Measurements from ENCODE around the gene CNPY2. TPM values are rescaled to one million over a fixed set of nuclear protein-coding genes. Genes with fewer than 3 reads are reported as not detected.
"Not testable (repeated sequence)": the region's sequence is repeated elsewhere in the genome, so short reads cannot be mapped to it uniquely, and the experiment has no call there.

The CNPY2 gene
- total and polyA plus RNA-seq, 2 of the 13 experiments (the other 11 are each of a cell fraction or from before 2014, with no cell fraction given): 285 to 356 TPM

DNA sequence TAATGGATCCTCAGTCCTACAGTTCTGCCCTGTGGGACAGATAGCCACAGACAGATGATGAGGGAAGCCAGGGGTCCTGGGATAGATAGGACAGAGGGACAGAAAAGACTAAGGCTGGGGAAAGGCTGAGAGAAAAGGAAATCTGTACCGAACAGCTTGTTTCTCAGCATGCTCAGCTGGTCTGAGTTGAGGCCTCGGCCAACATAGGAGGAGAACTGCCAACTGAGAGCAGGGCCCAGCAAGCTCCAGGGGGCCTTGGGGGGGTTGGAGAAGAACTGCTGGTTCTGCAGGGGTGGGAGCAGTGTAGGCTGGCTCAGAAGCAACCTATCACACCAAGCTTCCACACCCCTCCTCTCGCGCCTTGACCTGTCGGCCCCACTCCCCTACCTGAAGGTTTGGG lies 33.0 kb upstream of the CNPY2 start:
- Histone ChIP-seq H2AFZ (ENCODE audit: low read length) (no peak overlapping the region), H3K79me2 (ENCODE audit: insufficient read depth, low read length) (no peaks in the 10 kb centered on the region), H3K4me3 (replicated peaks in 1 of 3; ENCODE audit: insufficient read depth in 1 of 3, low read depth in 2 of 3, low read length in 3 of 3) (no peak overlapping the region), H3K4me2 (ENCODE audit: low read depth, low read length) (no peak overlapping the region), H3K9ac (ENCODE audit: insufficient read depth, low read depth, low read length) (no peak overlapping the region), H3K27me3 (ENCODE audit: control insufficient read depth in 1 of 2, insufficient read depth in 2 of 2, low read length in 2 of 2) (no peaks in the 10 kb centered on the region), H3K36me3 (replicated peaks in 1 of 2; ENCODE audit: control insufficient read depth in 1 of 2, insufficient read depth in 2 of 2, low read length in 2 of 2) (peaks cover 27 to 60% of the 10 kb centered on the region in 2 experiments), H3K9me3 (ENCODE audit: low read length) (no peaks in the 10 kb centered on the region), H3K27ac (ENCODE audit: extremely low read length, insufficient read depth, low read length) (no peak overlapping the region), H3K4me1 (ENCODE audit: insufficient read depth, low read length) (no peaks in the 10 kb centered on the region), H4K20me1 (ENCODE audit: insufficient read depth, low read length) (no peaks in the 10 kb centered on the region)
- DNase-seq (ENCODE audit: low spot score) (no peak), FAIRE-seq (no peak), ATAC-seq (no peak)
- no peak for TF ChIP-seq SIN3A (IDR thresholded peaks at IDR 0.05; ENCODE audit: borderline replicate concordance, low read depth, low read length)
- TF ChIP-seq, protein P1, sequence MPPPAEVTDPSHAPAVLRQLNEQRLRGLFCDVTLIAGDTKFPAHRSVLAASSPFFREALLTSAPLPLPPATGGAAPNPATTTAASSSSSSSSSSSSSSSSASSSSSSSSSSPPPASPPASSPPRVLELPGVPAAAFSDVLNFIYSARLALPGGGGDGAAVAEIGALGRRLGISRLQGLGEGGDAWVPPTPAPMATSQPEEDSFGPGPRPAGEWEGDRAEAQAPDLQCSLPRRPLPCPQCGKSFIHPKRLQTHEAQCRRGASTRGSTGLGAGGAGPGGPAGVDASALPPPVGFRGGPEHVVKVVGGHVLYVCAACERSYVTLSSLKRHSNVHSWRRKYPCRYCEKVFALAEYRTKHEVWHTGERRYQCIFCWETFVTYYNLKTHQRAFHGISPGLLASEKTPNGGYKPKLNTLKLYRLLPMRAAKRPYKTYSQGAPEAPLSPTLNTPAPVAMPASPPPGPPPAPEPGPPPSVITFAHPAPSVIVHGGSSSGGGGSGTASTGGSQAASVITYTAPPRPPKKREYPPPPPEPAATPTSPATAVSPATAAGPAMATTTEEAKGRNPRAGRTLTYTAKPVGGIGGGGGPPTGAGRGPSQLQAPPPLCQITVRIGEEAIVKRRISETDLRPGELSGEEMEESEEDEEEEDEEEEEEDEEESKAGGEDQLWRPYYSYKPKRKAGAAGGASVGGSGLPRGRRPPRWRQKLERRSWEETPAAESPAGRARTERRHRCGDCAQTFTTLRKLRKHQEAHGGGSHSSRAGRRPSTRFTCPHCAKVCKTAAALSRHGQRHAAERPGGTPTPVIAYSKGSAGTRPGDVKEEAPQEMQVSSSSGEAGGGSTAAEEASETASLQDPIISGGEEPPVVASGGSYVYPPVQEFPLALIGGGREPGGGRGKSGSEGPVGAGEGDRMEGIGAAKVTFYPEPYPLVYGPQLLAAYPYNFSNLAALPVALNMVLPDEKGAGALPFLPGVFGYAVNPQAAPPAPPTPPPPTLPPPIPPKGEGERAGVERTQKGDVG (CRISPR knock-in tag; IDR thresholded peaks at IDR 0.05; ENCODE audit: borderline replicate concordance): no peak
- no peak for TF ChIP-seq TBP (CRISPR knock-in tag; IDR thresholded peaks at IDR 0.05)
- TF ChIP-seq, protein P2, sequence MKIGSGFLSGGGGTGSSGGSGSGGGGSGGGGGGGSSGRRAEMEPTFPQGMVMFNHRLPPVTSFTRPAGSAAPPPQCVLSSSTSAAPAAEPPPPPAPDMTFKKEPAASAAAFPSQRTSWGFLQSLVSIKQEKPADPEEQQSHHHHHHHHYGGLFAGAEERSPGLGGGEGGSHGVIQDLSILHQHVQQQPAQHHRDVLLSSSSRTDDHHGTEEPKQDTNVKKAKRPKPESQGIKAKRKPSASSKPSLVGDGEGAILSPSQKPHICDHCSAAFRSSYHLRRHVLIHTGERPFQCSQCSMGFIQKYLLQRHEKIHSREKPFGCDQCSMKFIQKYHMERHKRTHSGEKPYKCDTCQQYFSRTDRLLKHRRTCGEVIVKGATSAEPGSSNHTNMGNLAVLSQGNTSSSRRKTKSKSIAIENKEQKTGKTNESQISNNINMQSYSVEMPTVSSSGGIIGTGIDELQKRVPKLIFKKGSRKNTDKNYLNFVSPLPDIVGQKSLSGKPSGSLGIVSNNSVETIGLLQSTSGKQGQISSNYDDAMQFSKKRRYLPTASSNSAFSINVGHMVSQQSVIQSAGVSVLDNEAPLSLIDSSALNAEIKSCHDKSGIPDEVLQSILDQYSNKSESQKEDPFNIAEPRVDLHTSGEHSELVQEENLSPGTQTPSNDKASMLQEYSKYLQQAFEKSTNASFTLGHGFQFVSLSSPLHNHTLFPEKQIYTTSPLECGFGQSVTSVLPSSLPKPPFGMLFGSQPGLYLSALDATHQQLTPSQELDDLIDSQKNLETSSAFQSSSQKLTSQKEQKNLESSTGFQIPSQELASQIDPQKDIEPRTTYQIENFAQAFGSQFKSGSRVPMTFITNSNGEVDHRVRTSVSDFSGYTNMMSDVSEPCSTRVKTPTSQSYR (CRISPR knock-in tag; IDR thresholded peaks at IDR 0.05; ENCODE audit: borderline replicate concordance): no peak
- no peak for TF ChIP-seq ZNF616 (CRISPR knock-in tag; IDR thresholded peaks at IDR 0.05; ENCODE audit: low read depth)
- TF ChIP-seq, protein P3, sequence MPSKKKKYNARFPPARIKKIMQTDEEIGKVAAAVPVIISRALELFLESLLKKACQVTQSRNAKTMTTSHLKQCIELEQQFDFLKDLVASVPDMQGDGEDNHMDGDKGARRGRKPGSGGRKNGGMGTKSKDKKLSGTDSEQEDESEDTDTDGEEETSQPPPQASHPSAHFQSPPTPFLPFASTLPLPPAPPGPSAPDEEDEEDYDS (CRISPR knock-in tag; IDR thresholded peaks at IDR 0.05): no peak
- TF ChIP-seq KDM4B (CRISPR knock-in tag; IDR thresholded peaks at IDR 0.05): no peak
- TF ChIP-seq ZIK1 (CRISPR knock-in tag; IDR thresholded peaks at IDR 0.05; ENCODE audit: borderline replicate concordance, low read depth): no peak
- TF ChIP-seq ZNF235 (CRISPR knock-in tag; IDR thresholded peaks at IDR 0.05; ENCODE audit: borderline replicate concordance): no peak
- no peak for TF ChIP-seq JDP2 (CRISPR knock-in tag; IDR thresholded peaks at IDR 0.05; ENCODE audit: borderline replicate concordance)
- no peak for TF ChIP-seq THAP11 (CRISPR knock-in tag; IDR thresholded peaks at IDR 0.05)
- TF ChIP-seq SIX1 (CRISPR knock-in tag; IDR thresholded peaks at IDR 0.05; ENCODE audit: borderline replicate concordance): no peak
- intact Hi-C loops (cut with micrococcal nuclease; ENCODE audit: unreplicated experiment): no loop called here
- no TSS peak for BruUV-seq (replicated peaks)
- WGBS (ENCODE audit: low lambda C conversion rate): 95% methylated on average over 5 of the region's 5 CpGs
- CTCF ChIA-PET (ENCODE audit: low intra/inter-chr PET ratio, low total read pairs): no interaction called here
- POLR2A ChIA-PET: interaction anchor here (1.2 to 9.0 kb wide), 4 partner anchors 10 to 33 kb away, joined by 4 to 47 read pairs (median 8); partner anchors contain the start of genes CNPY2, PAN2 and STAT2
- in situ Hi-C loops (cut with HindIII; ENCODE audit: extremely low pct_ligation_motif_present, low pct_unique_long_range_greater_than_20kb): no loop called here

DNA sequence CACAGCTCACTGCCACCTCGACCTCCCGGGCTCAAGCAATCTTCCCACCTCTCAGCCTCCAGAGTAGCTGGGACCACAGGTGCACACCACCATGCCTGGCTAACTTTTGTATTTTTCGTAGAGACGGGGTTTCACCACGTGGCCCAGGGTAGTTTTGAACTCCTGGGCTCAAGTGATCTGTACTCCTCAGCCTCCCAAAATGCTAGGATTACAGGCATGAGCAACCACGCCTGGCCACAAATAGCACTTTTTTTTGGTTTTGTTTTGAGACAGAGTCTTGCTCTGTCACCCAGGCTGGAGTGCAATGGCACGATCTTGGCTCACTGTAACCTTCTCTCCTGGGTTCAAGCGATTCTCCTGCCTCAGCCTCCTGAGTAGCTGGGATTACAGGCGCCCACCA lies 31.5 kb upstream of the CNPY2 start:
- 97% methylated on average over 9 of the region's 9 CpGs for WGBS (ENCODE audit: low lambda C conversion rate)
- DNase-seq (ENCODE audit: low spot score); H3K4me3 ChIP-seq (replicated peaks in 1 of 3; ENCODE audit: insufficient read depth in 1 of 3, low read depth in 2 of 3, low read length in 3 of 3); BruUV-seq (replicated peaks); H3K79me2 ChIP-seq (ENCODE audit: insufficient read depth, low read length); H3K4me1 ChIP-seq (ENCODE audit: insufficient read depth, low read length); intact Hi-C loops (cut with micrococcal nuclease; ENCODE audit: unreplicated experiment); H3K9ac ChIP-seq (ENCODE audit: insufficient read depth, low read depth, low read length); CTCF ChIA-PET (ENCODE audit: low intra/inter-chr PET ratio, low total read pairs); H3K27ac ChIP-seq (ENCODE audit: extremely low read length, insufficient read depth, low read length); H2AFZ ChIP-seq (ENCODE audit: low read length); H3K27me3 ChIP-seq (ENCODE audit: control insufficient read depth in 1 of 2, insufficient read depth in 2 of 2, low read length in 2 of 2); ATAC-seq; H3K9me3 ChIP-seq (ENCODE audit: low read length); H3K4me2 ChIP-seq (ENCODE audit: low read depth, low read length); in situ Hi-C loops (cut with HindIII; ENCODE audit: extremely low pct_ligation_motif_present, low pct_unique_long_range_greater_than_20kb); H4K20me1 ChIP-seq (ENCODE audit: insufficient read depth, low read length); FAIRE-seq: not testable (repeated sequence)
- H3K36me3 ChIP-seq (replicated peaks in 1 of 2; ENCODE audit: control insufficient read depth in 1 of 2, insufficient read depth in 2 of 2, low read length in 2 of 2): peaks cover 27 to 63% of the 10 kb centered on the region in 2 experiments
- POLR2A ChIA-PET: interaction anchor here (2.5 to 9.0 kb wide), 2 partner anchors 12 to 14 kb away, joined by 10 to 47 read pairs; partner anchors contain the start of genes PAN2 and STAT2

Data from HepG2 (cell line).